NB4 (cell line): Measurements from ENCODE around the gene NTN5.
A peak's percentile ranks its signal among the peaks of the same experiment; 100 is the strongest.

Experiments
- DNase-seq: peaks from one replicate; pipeline ENCODE4 v3.0.0; 2010; ENCODE audit warnings: low read depth
- H3K4me3 ChIP-seq: one replicate; pipeline ENCODE4 v1.5.1; 2011; ENCODE audit warnings: mild to moderate bottlenecking, low read depth, low read length, moderate library complexity
- CTCF ChIP-seq: IDR thresholded peaks from one replicate; pipeline ENCODE4 v1.5.1; 2012; ENCODE audit warnings: low read depth, low read length
- MAX ChIP-seq: IDR thresholded peaks from 2 replicates; pipeline ENCODE4 v1.6.1; 2011; ENCODE audit warnings: low read depth, low read length
- MYC ChIP-seq: IDR thresholded peaks from 2 replicates; pipeline ENCODE4 v1.6.1; 2011; ENCODE audit warnings: low read depth, low read length
- POLR2A ChIP-seq: IDR thresholded peaks from 2 replicates; pipeline ENCODE4 v1.6.1; 2011; ENCODE audit warnings: mild to moderate bottlenecking; ENCODE audit not compliant: insufficient read length; ENCODE audit errors: extremely low read depth

Gene NTN5

DNA sequence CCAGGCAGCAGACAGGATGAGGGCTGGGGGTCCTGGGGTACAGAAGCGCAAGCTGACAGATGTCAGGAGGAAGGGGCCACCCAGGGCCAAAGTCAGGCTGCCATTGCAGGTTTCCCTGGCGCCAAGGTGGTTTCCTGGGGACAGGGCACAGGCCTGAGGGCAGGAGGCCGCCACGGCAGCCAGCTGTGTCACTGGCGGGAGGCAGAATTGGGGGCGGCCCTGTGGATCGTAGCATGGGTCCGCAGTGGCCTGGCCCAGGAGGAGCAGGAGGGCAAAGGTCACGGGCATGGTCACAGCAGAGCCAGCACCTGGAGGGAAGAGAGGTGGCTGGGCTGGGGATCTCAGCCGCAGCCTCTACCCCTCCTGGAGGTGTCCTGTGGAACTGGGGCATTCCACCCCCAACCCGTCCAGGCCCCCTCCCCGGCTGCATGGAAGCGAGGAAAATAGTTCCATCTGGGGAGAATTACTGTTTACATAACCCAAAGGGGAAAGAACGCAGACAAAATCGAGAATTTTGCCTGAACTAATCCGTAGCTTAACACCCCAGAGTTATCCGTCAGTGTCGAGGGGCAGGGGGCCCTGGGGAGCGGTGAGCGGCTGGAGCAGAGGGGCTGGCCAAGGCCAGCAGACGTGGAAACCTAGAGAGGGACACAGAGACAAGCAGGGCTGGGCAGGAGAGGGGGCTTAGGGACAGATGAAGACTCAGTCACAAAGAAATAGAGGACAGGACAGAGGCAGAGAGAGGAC, 1.9 kb downstream of the NTN5 start:
- no peak for TF ChIP-seq CTCF
- TF ChIP-seq MAX: no peak
- DNase-seq: no peak
- no peak overlapping the region for H3K4me3 ChIP-seq

DNA sequence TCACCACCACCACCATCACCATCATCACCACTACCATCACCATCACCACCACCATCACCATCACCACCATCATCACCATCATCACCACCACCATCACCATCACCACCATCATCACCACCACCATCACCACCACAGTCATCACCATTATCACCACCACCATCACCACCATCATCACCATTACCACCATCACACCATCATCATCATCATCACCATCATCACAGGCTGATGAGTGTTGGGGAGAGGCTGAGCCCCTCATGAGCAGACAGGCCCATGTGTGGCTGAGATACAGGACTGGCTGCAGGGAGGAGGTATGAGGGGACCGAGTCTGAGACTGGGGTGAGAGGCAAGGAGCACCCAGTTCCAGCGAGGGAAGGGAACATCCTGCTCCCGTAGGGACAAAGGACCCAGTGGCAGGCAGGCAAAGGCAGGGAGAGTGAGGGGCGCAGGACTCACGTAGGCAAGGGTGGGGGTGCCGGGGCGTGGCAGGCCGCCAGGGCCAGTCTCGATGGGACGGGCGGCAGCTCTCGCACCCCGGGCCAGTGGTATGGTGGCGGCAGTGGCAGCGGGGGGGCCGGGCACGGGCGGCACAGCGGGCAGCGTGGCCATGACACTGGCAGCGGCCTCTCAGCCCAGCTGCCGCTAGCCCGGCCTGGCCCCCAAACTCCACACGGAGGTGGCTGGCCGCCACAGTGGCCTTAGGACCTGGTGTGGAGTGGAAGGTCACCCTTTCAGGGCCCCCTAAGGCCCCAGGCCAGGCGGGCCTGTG, 2.7 kb downstream of the NTN5 start:
- DNase-seq: no peak
- TF ChIP-seq POLR2A: no peak
- TF ChIP-seq MAX: no peak
- no peak for TF ChIP-seq MYC
- no peak for TF ChIP-seq CTCF
- no peak overlapping the region for H3K4me3 ChIP-seq

DNA sequence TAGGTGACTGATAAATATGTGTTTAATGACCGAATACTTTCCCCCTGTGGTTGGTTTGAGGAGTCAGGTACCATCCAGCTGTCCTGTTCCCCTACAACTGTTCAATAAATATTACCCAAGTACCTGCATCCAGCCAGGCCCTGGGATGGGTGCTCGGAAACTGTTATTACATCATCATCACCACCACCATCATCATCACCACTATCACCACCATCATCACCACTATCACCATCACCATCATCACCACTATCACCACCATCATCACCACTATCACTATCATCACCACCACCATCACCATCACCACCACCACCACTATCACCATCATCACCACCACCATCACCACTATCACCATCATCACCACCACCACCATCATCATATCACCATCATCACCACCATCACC, 4.1 kb downstream of the NTN5 start:
- DNase-seq: no peak
- no peak overlapping the region for H3K4me3 ChIP-seq
- TF ChIP-seq MAX: no peak
- no peak for TF ChIP-seq POLR2A
- no peak for TF ChIP-seq CTCF
- no peak for TF ChIP-seq MYC

DNA sequence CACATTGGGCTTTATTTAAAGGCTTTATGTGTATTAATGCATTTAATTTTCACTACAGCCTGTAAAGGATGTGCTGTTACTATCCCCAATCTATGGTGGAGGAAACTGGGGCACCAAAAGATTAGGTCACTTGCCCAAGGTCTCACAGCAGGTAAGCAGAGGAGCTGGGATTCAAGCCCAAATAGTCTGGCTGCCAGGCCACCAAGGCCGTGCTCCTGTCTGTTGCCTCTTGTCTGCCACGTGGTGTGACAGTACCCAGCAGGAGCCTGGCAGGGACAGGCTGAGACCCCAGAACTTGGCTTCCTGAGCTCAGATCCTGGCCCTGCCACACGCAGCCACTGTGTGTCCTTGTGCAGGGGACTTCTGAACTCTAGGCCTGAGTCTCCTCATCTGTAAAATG, 4.5 kb downstream of the NTN5 start:
- TF ChIP-seq MYC (no peak), POLR2A (no peak), MAX (0 out of 2 replicates have a peak, but pooled peaks have one; percentile 10), CTCF (no peak)
- no peak for DNase-seq
- no peak overlapping the region for H3K4me3 ChIP-seq

- H3K4me3 ChIP-seq: no peak overlapping the region
- TF ChIP-seq MAX (no peak), MYC (no peak), POLR2A (no peak)
- DNase-seq: no peak
Observed at GRCh38 chr19:48665786-48666185, 7.0 kb downstream of the NTN5 start.

GRCh38 chr19:48664476-48664875, 8.3 kb downstream of the NTN5 start:
- no peak overlapping the region for H3K4me3 ChIP-seq
- no peak for DNase-seq
- TF ChIP-seq MAX: no peak
- no peak for TF ChIP-seq MYC
- no peak for TF ChIP-seq POLR2A
- TF ChIP-seq CTCF: no peak
